ENCODE measurements around the gene WDR74.
A peak's percentile ranks its signal among the peaks of the same experiment; 100 is the strongest.
"Not testable (repeated sequence)": the region's sequence is repeated elsewhere in the genome, so short reads cannot be mapped to it uniquely, and the experiment has no call there.

The WDR74 gene

GRCh38 chr11:62863687-62864335 is 24.4 kb upstream of the WDR74 start:
- Histone ChIP-seq H3K4me3 (ENCODE audit: low read depth, low read length) (no peak overlapping the region), H3K36me3 (peaks cover 8% of the 10 kb centered on the region), H3K27me3 (no peaks in the 10 kb centered on the region), H3K4me1 (peaks cover 2% of the 10 kb centered on the region), H3K9me3 (no peaks in the 10 kb centered on the region)
- DNase-seq: no peak
- TF ChIP-seq CTCF (IDR thresholded peaks at IDR 0.05; ENCODE audit: low read depth, low read length): no peak

DNA sequence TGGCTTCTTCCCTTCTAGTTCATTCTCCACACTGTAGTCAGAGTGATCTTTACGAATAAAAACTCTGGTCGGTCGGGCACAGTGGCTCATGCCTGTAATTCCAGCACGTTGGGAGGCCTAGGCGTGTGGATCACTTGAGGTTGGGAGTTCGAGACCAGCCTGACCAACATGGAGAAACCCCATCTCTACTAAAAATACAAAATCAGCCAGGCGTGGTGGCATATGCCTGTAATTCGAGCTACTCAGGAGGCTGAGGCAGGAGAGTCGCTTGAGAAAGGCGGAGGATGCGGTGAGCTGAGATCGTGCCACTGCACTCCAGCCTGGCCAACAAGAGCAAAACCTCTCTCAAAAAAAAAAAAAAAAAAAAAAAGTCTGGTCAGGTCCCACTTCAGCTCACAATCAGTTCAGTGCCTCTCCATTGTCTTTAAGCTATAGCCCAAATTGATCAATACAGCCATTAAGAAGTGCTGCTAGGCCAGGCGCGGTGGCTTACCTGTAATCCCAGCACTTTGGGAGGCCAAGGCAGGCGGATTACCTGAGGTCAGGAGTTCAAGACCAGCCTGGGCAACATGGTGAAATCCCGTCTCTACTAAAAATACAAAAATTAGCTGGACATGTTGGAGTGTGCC is 22.3 kb upstream of the WDR74 start:
- not testable (repeated sequence) for H3K4me1 ChIP-seq; H3K36me3 ChIP-seq; H3K4me3 ChIP-seq (ENCODE audit: low read depth, low read length)

GRCh38 chr11:62860835-62861563 is 21.6 kb upstream of the WDR74 start:
- H3K27me3 ChIP-seq: no peaks in the 10 kb centered on the region
- no peak for DNase-seq
- TF ChIP-seq CTCF (IDR thresholded peaks at IDR 0.05; ENCODE audit: low read depth, low read length): no peak
- no peaks in the 10 kb centered on the region for H3K9me3 ChIP-seq
- peaks cover 2% of the 10 kb centered on the region for H3K4me1 ChIP-seq
- no peak overlapping the region for H3K4me3 ChIP-seq (ENCODE audit: low read depth, low read length)
- peaks cover 8% of the 10 kb centered on the region; the same call in 1 of the 2 replicates for H3K36me3 ChIP-seq

More for the DNA sequence above, 22.3 kb upstream of the WDR74 start:
- H3K9me3 ChIP-seq, DNase-seq, H3K27me3 ChIP-seq: not testable (repeated sequence)

DNA sequence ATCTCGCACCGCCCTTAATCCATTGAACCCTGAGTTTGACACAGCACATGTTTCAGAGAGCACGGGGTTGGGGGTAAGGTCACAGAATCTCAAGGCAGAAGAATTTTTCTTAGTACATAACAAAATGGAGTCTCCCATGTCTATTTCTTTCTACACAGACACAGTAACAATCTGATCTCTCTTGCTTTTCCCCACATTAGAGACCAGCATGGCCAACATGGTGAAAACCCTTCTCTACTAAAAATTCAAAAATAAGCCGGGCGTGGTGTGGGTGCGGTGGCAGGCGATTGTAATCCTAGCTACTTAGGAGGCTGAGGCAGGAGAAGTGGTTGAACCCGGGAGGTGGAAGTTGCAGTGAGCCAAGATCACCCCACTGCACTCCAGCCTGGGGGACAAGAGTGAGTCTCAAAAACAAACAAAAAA is 19.9 kb upstream of the WDR74 start:
- peaks cover 21% of the 10 kb centered on the region for H3K36me3 ChIP-seq
- not testable (repeated sequence) for H3K27me3 ChIP-seq; H3K9me3 ChIP-seq; H3K4me1 ChIP-seq; DNase-seq; H3K4me3 ChIP-seq (ENCODE audit: low read depth, low read length)

DNA sequence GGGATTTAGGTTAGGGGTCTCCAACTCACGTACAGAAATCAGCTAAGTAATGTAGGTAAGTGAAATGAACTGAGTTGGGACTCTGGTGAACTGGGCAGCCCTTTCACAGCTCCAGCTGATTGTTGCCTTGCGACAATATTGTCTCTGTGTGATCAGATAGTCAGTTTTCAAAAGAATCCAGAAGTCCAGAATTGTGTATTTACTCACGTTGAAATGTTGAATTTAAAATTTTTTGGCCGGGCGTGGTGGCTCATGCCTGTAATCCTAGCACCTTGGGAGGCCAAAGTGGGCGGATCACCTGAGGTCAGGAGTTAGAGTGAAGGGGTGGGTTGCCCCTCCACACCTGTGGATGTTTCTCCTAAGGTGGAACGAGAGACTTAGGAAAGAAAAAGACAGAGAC is 18.8 kb upstream of the WDR74 start:
- peaks cover 26% of the 10 kb centered on the region for H3K36me3 ChIP-seq
- DNase-seq: no peak
- no peaks in the 10 kb centered on the region for H3K9me3 ChIP-seq
- no peaks in the 10 kb centered on the region for H3K27me3 ChIP-seq
- peak overlapping the region; percentile 98 for H3K4me3 ChIP-seq (ENCODE audit: low read depth, low read length)
- no peak for TF ChIP-seq CTCF (IDR thresholded peaks at IDR 0.05; ENCODE audit: low read depth, low read length)
- H3K4me1 ChIP-seq: peaks cover 2% of the 10 kb centered on the region

DNA sequence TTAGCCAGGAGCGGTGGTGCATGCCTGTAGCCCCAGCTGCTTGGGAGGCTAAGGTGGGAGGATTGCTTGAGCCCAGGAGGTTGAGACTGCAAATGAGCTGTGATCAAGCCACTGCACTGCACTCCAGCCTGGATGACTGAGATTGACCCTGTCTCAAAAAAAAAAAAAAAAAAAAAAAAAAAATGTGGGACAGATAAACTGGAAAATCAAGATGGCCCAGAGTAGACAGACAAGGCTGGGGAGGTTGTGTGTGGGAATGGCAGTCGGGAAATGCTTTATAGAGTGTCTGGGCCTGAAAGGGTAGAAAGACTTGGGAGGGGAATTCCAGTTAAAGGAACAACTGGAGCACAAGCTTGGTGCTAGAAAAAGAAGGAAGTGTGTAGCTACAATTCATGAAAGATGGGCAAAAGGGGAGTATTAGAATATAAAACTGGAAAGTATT is 18.2 kb upstream of the WDR74 start:
- no peak for DNase-seq
- no peaks in the 10 kb centered on the region for H3K9me3 ChIP-seq
- H3K36me3 ChIP-seq: peaks cover 30% of the 10 kb centered on the region
- TF ChIP-seq CTCF (IDR thresholded peaks at IDR 0.05; ENCODE audit: low read depth, low read length): no peak
- peaks cover 2% of the 10 kb centered on the region for H3K4me1 ChIP-seq
- no peaks in the 10 kb centered on the region for H3K27me3 ChIP-seq
- H3K4me3 ChIP-seq (ENCODE audit: low read depth, low read length): peak overlapping the region; percentile 98

Measured in BE2C (cell line).